HG02884 (cell line): ENCODE data around the gene CELF6.
"Not testable (repeated sequence)": the region's sequence is repeated elsewhere in the genome, so short reads cannot be mapped to it uniquely, and the experiment has no call there.

Experiments used
- ATAC-seq: cut with Tn5 transposase; IDR thresholded peaks from one replicate; pipeline ENCODE4 v1.9.1; 2021; ENCODE audit warnings: mild to moderate bottlenecking, moderate library complexity; ENCODE audit not compliant: unreplicated experiment

Gene CELF6

GRCh38 chr15:72318408-72318942 lies 1.5 kb downstream of the CELF6 start:
- no peak for ATAC-seq

GRCh38 chr15:72315706-72316370 lies 4.1 kb downstream of the CELF6 start:
- no peak for ATAC-seq

GRCh38 chr15:72313881-72314280 lies 6.1 kb downstream of the CELF6 start:
- ATAC-seq = no peak

- ATAC-seq = no peak
Measured at GRCh38 chr15:72313448-72313840, 6.5 kb downstream of the CELF6 start.

GRCh38 chr15:72312605-72313447 lies 7.1 kb downstream of the CELF6 start:
- no peak for ATAC-seq

- ATAC-seq = no peak
Measured at GRCh38 chr15:72307026-72307425, 12.9 kb downstream of the CELF6 start.

- ATAC-seq = no peak
Measured at GRCh38 chr15:72306211-72306785, 13.7 kb downstream of the CELF6 start.

- no peak for ATAC-seq
Measured at GRCh38 chr15:72304596-72304995, 15.4 kb downstream of the CELF6 start.

GRCh38 chr15:72302955-72303354 lies 17.0 kb downstream of the CELF6 start:
- no peak for ATAC-seq

GRCh38 chr15:72289597-72290325 lies 30.2 kb downstream of the CELF6 start:
- no peak for ATAC-seq

- ATAC-seq = no peak
Measured at GRCh38 chr15:72288796-72289596, 31.0 kb downstream of the CELF6 start.

GRCh38 chr15:72285927-72286516 lies 33.9 kb downstream of the CELF6 start:
- ATAC-seq = no peak

- no peak for ATAC-seq
Measured at GRCh38 chr15:72285402-72285801, 34.6 kb downstream of the CELF6 start.

GRCh38 chr15:72284781-72285180 lies 35.2 kb downstream of the CELF6 start:
- no peak for ATAC-seq

GRCh38 chr15:72281713-72282112 lies 38.2 kb downstream of the CELF6 start:
- ATAC-seq = no peak

- ATAC-seq = no peak
Measured at GRCh38 chr15:72280751-72281150, 39.2 kb downstream of the CELF6 start.

- ATAC-seq = no peak
Measured at GRCh38 chr15:72278737-72279136, 41.2 kb downstream of the CELF6 start.

- ATAC-seq = no peak
Measured at GRCh38 chr15:72276326-72276700, 43.6 kb downstream of the CELF6 start.

GRCh38 chr15:72275635-72276325 lies 44.2 kb downstream of the CELF6 start:
- not testable (repeated sequence) for ATAC-seq
